Adrenal gland (tissue), 5 donors: Measurements from ENCODE around the gene NMRK2.

Source experiments
- CTCF ChIP-seq, 6 experiments: fragments of 450-650 bp in 4 of 6; fragments of 200-600 bp in 2 of 6; sonication (generic) in 1 of 6; IDR thresholded peaks; 1 replicate in 5 of 6; 2 replicates in 1 of 6; pipeline versions ENCODE4 v1.5.1 to v1.8.0; 2016 to 2021; ENCODE audit warnings: antibody characterized with exemption in 6 of 6, mild to moderate bottlenecking in 2 of 6, moderate library complexity in 1 of 6
- POLR2A ChIP-seq, 2 donors: fragments of 450-650 bp; IDR thresholded peaks; one replicate each; pipeline ENCODE4 v1.6.1; 2017; ENCODE audit warnings: antibody characterized with exemption in 2 of 2, mild to moderate bottlenecking in 2 of 2, moderate library complexity in 1 of 2
- donor health status: DM: no; HTN: no; CAD: no.

GRCh38 chr19:3936506-3937442 lies 3.9 kb downstream of the NMRK2 start:
- TF ChIP-seq CTCF (IDR thresholded peaks at IDR 0.05) (no peak), POLR2A (IDR thresholded peaks at IDR 0.05) (no peak)
